CD4-positive, alpha-beta T cell treated with Interleukin-12 subunit alpha and Interleukin-12 subunit beta, for 1 hour (primary cell): ENCODE data around the gene SLC25A21.
"Not testable (repeated sequence)": the region's sequence is repeated elsewhere in the genome, so short reads cannot be mapped to it uniquely, and the experiment has no call there.

Experiments
- DNase-seq: peaks from one replicate; pipeline ENCODE4 v3.0.0-alpha.2; 2020

SLC25A21 gene

GRCh38 chr14:37036669-37037341 is 135.6 kb downstream of the SLC25A21 start:
- no peak for DNase-seq

GRCh38 chr14:37035401-37035800 is 137.0 kb downstream of the SLC25A21 start:
- DNase-seq = no peak

GRCh38 chr14:37034410-37035285 is 137.8 kb downstream of the SLC25A21 start:
- no peak for DNase-seq

DNA sequence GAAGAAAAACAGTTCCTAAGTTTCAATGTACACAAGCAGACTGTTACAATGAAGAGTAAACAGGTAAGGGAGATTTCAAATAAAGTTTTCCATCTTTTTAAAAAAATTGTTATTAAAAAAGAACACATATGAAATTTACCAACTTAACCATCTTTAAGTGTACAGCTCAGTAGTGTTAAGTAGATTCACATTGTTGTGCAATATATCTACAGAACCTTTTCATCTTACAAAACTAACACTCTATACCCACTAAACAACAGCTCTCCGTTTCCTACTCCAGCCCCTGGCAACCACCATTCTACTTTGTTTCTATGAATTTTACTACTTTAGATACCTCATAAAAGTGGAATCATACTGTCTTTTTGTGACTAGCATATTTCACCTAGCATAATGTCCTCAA is 139.5 kb downstream of the SLC25A21 start:
- no peak for DNase-seq

DNA sequence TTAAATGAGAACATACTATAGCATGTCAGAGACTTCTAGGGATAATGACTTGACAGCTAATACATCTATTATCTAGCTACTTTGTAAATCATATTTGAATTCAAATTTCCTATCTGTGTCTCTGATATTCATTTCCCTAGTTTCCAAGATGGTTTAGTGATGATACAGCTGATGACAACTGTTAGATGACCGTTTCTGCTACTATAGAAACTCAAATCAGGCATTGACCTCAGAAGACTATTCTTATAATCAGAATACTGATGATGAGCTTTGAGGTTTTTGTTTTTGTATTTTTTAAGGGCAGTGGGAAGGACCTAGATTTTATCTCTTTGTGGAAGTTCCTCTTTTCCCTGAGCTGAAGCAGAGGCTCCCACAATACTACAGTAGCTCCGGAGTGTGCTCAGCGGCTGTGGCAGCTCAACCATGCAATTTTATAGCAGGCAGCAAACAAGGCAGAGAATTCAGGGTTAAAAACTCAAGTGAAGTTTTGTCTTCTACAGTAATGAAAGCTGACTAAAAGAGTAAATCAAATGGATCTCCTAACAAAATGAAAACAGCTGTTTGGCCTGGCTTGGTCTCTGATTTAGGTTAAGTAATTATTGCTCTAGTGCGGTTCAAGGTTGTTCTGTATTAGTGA is 145.1 kb downstream of the SLC25A21 start:
- no peak for DNase-seq

DNA sequence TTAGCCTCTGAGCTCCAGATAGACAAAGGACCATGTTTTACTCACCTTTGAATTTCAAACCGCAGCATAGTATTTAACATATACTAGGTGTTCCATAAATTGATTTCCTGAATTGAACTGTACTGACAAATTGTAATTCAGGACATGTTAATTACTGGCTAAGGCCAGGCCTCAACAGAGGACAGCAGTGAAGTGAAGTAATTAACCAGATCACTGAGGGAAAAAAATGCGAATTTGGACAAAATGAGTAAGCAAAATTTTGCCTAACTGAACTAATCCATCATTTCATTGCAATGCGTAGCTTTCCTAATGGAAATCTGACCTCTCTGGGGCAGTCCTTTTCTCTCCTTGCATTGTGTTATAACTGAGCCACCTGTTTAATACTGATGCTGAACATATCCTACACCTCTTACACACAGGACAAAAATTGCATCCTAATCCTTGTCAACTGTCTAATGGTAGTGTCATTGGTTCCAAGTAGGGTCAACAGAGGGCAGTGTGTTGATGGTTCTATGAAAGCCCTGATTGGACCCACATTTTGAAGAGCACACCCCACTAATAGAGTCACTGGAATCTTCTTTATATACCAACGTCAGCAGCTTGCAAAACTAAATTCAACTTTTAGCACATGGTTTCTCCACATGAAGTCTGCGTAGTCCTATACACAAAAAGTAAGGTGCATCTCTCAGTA is 148.4 kb downstream of the SLC25A21 start:
- DNase-seq = no peak

DNA sequence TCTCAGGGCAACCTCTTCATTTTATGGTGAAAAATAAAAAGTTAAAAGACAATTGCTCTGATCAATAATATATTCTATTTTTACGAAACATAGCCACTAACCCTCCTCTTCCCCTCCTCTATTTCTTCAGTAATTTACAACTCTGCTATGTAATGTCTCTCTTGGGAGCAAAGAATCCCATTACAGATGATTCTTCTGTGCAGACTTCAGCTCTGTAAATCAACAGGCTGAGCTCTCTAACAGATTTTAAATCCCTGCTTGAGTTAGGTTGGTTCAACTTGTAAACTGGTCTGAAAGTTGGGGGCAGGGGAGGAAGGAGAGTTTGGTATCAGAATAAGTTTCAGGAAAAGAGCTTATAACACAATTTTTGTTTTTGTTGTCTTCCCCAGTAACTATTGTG is 151.0 kb downstream of the SLC25A21 start:
- DNase-seq = no peak

- DNase-seq = no peak
These were observed 152.9 kb downstream of the SLC25A21 start for GRCh38 chr14:37019488-37019887.

GRCh38 chr14:37018571-37019240 is 153.7 kb downstream of the SLC25A21 start:
- no peak for DNase-seq

DNA sequence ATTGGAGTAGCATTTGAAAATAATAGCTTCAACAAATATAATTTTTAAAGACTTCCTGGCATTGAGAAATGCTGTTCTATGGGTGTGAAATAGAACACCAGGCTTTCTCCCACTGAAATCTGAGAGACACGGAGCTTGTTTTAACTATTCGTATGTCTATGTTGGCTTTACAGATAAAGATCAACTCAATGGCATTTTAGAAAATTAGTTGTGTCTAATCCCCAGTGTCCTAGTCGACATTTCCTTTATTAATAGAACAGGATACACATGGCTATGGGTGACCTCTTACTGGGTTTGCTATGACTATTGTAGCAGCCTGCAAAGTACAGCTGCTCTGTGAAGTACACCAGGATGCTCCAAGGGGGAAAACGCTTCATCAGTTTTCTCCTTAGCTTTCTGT is 159.3 kb downstream of the SLC25A21 start:
- DNase-seq = no peak

DNA sequence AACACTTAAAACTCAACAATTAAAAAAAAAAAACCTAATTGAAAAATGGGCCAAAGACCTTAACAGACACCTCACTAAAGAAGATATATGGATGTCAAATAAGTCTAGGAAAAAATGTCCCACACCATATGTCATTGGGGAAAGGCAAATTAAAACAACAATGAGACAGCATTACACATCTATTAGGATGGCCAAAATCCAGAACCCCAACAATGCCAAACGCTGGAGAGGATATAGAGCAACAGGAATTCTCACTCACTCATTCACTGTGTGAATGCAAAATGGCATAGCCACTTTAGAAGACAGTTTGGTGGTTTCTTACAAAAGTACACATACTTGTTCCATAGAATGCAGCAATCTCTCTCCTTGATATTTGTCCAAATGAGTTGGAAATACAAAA is 173.7 kb downstream of the SLC25A21 start:
- no peak for DNase-seq

- DNase-seq = no peak
These were observed 174.6 kb downstream of the SLC25A21 start for GRCh38 chr14:36997843-36998242.

GRCh38 chr14:36996857-36997590 is 175.4 kb downstream of the SLC25A21 start:
- no peak for DNase-seq

GRCh38 chr14:36996133-36996856 is 176.1 kb downstream of the SLC25A21 start:
- no peak for DNase-seq

GRCh38 chr14:36989806-36990205 is 182.6 kb downstream of the SLC25A21 start:
- DNase-seq = no peak

DNA sequence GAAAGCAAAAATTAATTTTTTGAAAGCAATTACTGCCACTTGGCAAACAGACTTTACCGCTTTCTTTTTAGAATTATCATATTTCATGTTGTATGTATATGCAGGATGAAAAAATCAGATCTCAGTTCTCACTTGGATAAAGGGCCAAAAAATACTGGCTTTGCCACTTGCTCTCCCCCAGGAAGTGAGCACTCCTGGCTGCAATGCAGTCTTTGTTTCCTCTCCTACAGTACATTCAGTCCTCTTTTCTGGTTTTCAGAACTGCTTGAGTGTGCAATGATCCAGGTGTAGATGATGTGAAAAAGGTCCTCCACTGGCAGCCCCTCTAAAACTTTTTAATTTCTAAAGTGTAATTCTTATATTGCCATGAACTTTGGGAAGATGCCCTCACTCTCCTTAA is 183.4 kb downstream of the SLC25A21 start:
- no peak for DNase-seq

DNA sequence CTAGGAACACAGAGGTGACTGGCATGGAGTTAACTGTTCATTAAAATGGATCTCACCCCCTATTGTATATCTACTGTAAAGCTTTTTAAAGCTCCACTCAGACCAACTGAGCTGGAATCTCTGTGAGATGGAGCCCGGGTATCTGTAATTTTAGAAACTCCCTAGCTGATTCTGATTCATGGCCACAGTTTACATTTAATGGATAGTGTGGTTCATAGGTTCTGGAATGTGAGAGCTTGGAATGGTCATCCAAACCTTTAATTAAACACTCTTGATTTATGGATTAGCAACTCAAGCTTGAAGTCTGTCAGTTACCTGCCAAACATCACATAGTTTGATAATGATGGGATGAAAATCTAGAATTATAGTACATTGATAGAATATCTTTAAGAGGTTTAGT is 183.8 kb downstream of the SLC25A21 start:
- no peak for DNase-seq

GRCh38 chr14:36986407-36986806 is 186.0 kb downstream of the SLC25A21 start:
- DNase-seq = no peak

DNA sequence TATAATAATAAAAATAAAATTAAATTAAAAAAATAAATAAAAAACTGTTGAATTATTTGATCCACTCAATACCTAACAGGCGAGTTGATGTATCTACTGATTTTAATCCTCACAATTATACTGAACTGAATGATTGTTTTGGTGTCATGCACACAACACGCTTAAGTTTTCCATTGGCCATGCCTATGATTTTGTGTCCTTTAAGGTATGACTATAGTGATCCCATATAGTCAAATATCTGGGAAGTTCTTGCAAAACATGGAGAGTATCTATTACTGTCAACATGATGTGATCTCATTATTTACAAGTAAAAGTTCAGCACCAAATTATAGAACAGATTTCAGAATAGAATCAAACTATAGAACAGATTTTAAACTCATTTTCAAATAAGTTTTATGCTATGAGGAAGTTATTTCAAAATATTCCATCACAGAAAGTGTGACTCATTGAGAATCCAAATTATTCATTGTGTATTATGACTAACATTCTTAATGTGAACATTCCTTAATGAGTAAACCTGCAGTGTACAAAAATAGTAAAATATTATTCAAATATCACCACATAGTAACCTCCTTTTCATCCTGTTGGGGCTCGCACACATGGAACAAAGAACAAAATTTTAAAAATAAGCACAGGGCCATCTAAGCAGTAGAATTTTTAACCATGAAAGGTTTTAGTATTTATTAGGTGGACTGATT is 190.4 kb downstream of the SLC25A21 start:
- DNase-seq = no peak

DNA sequence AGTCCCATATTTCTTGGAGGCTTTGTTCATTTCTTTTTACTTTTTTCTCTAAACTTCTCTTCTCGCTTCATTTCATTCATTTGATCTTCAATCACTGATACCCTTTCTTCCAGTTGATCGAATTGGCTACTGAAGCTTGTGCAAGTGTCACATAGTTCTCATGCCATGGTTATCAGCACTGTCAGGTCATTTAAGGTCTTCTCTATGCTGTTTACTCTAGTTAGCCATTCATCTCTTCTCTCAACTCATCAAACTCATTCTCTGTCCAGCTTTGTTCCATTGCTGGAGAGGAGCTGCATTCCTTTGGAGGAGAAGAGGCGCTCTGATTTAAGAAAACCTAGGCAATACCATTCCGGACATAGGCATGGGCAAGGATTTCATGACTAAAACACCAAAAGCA is 192.0 kb downstream of the SLC25A21 start:
- not testable (repeated sequence) for DNase-seq

DNA sequence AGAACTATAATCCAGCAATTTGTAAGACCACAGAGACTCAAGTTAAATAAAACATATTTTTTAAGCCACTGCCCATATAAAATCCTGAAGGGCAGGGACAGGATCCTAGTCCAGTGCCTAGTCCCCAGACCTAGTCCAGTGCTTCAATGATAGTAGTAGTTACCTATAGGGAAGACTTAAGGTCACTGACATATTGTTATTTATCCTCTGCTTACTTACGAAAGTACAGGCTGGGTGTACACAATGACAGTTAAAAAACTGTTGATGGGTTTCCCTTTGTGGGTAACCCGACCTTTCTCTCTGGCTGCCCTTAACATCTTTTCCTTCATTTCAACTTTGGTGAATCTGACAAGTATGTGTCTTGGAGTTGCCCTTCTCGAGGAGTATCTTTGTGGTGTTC is 192.5 kb downstream of the SLC25A21 start:
- DNase-seq = no peak
